Omental fat pad (tissue), 4 donors: ENCODE measurements around the gene NGEF. TPM values are rescaled to one million over a fixed set of nuclear protein-coding genes. Genes with fewer than 3 reads are reported as not detected.

Experiments used
- ATAC-seq: fragments of 150-250 bp; one replicate; pipeline ENCODE4 v1.9.1; 2016; ENCODE audit warnings: mild to moderate bottlenecking, moderate library complexity; ENCODE audit not compliant: low FRiP score
- DNase-seq: peaks from one replicate; pipeline ENCODE4 v3.0.0-alpha.2; 2019; ENCODE audit warnings: low spot score
- total RNA-seq, 4 donors: library from RNA; depleted of rRNA; stranded (reverse); fragments of >200 nt; gene quantifications; one replicate each; pipeline ENCODE4 v1.1.0, GENCODE V29; 2016
- TF ChIP-seq, protein P1 (sequence below), 3 donors: fragments of 450-650 bp; IDR thresholded peaks; one replicate each; pipeline ENCODE4 v1.5.1; 2016 to 2017; ENCODE audit warnings: antibody characterized with exemption in 3 of 3, mild to moderate bottlenecking in 3 of 3, moderate library complexity in 2 of 3

NGEF gene
- total RNA-seq, 4 donors from 2014 or later, result 1.1 to 1.9 (median 1.3) TPM; not detected in 1

GRCh38 chr2:232942831-232943230 is 70.2 kb downstream of the NGEF start:
- no peak for DNase-seq
- TF ChIP-seq, protein P1, sequence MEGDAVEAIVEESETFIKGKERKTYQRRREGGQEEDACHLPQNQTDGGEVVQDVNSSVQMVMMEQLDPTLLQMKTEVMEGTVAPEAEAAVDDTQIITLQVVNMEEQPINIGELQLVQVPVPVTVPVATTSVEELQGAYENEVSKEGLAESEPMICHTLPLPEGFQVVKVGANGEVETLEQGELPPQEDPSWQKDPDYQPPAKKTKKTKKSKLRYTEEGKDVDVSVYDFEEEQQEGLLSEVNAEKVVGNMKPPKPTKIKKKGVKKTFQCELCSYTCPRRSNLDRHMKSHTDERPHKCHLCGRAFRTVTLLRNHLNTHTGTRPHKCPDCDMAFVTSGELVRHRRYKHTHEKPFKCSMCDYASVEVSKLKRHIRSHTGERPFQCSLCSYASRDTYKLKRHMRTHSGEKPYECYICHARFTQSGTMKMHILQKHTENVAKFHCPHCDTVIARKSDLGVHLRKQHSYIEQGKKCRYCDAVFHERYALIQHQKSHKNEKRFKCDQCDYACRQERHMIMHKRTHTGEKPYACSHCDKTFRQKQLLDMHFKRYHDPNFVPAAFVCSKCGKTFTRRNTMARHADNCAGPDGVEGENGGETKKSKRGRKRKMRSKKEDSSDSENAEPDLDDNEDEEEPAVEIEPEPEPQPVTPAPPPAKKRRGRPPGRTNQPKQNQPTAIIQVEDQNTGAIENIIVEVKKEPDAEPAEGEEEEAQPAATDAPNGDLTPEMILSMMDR (IDR thresholded peaks at IDR 0.05), result no peak
- ATAC-seq, result no peak

DNA sequence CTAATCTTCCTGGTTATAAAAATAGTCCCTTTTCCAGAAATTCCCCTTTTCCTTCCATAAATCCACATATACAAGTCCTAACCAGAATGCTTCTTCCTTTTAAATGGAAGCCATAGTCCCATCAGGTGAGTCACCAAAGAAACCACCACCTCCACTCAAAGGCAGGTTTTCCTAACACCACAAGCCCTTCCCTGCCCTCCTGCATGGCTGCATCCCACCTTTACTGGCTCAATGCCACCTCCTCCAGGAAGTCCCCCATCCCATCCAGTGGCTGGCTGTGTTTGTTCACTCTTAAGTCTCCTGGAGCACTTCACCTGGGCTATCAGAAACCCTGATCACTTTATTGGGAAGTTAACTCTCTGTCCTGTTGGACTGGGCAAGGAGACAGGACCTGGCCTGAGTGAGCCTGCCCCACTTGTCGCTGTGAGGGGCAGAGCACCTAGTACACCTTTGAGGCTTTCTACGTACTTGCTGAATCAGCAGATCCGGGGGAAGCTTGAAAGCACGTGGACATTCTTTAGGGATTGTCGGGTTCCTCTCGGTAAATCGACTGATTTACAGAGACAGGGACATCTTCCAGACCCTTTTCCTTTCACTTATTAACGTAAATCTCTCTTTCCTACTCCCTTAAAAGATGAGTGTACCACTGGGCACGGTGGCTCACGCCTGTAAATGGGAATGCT is 71.0 kb downstream of the NGEF start:
- DNase-seq (no peak), ATAC-seq (no peak)
- TF ChIP-seq, protein P1 (IDR thresholded peaks at IDR 0.05), result no peak

GRCh38 chr2:232941400-232941799 is 71.7 kb downstream of the NGEF start:
- ATAC-seq (no peak), DNase-seq (no peak)
- TF ChIP-seq, protein P1 (IDR thresholded peaks at IDR 0.05), result no peak

DNA sequence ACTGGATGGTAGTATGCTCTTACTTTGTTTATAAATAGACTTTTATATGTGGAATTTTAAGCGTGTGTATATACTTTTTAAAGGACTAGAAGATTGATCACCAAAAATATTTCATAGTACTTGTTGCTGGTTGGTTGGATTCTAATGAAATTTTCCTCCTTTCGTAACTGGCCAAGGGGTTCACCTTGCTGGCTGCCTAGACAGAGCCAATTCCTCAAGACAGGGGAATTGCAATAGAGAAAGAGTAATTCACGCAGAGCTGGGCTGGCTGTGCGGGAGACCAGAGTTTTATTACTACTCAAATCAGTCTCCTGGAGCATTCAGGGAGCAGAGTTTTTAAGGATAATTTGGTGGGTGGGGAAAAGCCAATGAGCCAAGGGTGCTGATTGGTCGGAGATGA is 72.3 kb downstream of the NGEF start:
- no peak for DNase-seq
- no peak for ATAC-seq
- TF ChIP-seq, protein P1 (IDR thresholded peaks at IDR 0.05), result no peak

GRCh38 chr2:232937278-232937906 is 75.7 kb downstream of the NGEF start:
- DNase-seq (no peak), ATAC-seq (peak; percentile 77)
- TF ChIP-seq, protein P1 (IDR thresholded peaks at IDR 0.05), result no peak

- ATAC-seq (no peak), DNase-seq (no peak)
- TF ChIP-seq, protein P1 (IDR thresholded peaks at IDR 0.05), result no peak
Observed at GRCh38 chr2:232931636-232932035, 81.4 kb downstream of the NGEF start.

DNA sequence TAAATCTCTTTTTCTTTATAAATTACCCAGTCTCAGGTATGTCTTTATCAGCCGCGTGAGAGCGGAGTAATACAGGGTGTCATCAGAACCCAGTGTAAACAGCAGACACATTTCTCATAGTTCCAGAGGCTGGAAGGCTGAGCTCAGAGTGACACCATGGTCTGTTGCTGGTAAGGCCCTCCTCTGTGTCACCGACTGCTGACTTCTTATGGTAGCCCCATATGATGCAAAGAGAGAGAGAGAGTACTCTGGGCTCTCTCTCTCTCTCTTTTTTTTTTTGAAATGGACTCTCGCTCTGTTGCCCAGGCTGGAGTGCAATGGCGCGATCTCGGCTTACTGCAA is 83.0 kb downstream of the NGEF start:
- DNase-seq, result no peak
- TF ChIP-seq, protein P1 (IDR thresholded peaks at IDR 0.05), result no peak

More for the DNA sequence above, 83.0 kb downstream of the NGEF start:
- no peak for ATAC-seq
